Astrocyte (in vitro differentiated cells and primary cell): ENCODE data around the gene IFRD2. TPM values are rescaled to one million over a fixed set of nuclear protein-coding genes. Genes with fewer than 3 reads are reported as not detected.
"Not testable (repeated sequence)": the region's sequence is repeated elsewhere in the genome, so short reads cannot be mapped to it uniquely, and the experiment has no call there.

Experiments
- DNase-seq: peaks from one replicate; pipeline ENCODE4 v3.0.0-alpha.2; 2010; ENCODE audit warnings: low read depth
- FAIRE-seq: peaks from 2 replicates; lab custom pipeline; 2011; peaks lifted over from hg19 to GRCh38; lab: Jason Lieb, UNC
- H2AFZ ChIP-seq: 2 replicates; pipeline ENCODE4 v1.6.0; 2012; ENCODE audit warnings: low read depth, low read length, inconsistent platforms
- H3K27ac ChIP-seq: 2 replicates; pipeline ENCODE4 v1.5.1; 2011; ENCODE audit warnings: low read depth, low read length, inconsistent platforms
- H3K27me3 ChIP-seq: 2 replicates; pipeline ENCODE4 v1.6.0; 2011; ENCODE audit warnings: low read length, inconsistent platforms; ENCODE audit not compliant: insufficient read depth
- H3K36me3 ChIP-seq: 2 replicates; pipeline ENCODE4 v1.5.1; 2011; ENCODE audit warnings: low read length, inconsistent platforms; ENCODE audit not compliant: insufficient read depth
- H3K4me1 ChIP-seq: 2 replicates; pipeline ENCODE4 v1.5.1; 2011; ENCODE audit warnings: low read length, inconsistent platforms; ENCODE audit not compliant: insufficient read depth
- H3K4me2 ChIP-seq: 2 replicates; pipeline ENCODE4 v1.6.0; 2012; ENCODE audit warnings: low read length, inconsistent platforms
- H3K4me3 ChIP-seq: 2 replicates; pipeline ENCODE4 v1.5.1; 2011; ENCODE audit warnings: low read depth, mild to moderate bottlenecking, low read length, inconsistent platforms; ENCODE audit not compliant: insufficient read depth
- H3K79me2 ChIP-seq: 2 replicates; pipeline ENCODE4 v1.6.0; 2012; ENCODE audit warnings: mild to moderate bottlenecking, low read length, inconsistent platforms; ENCODE audit not compliant: insufficient read depth
- H3K9ac ChIP-seq: 2 replicates; pipeline ENCODE4 v1.6.0; 2012; ENCODE audit warnings: mild to moderate bottlenecking, low read length, inconsistent platforms
- H3K9me3 ChIP-seq: 2 replicates; pipeline ENCODE4 v1.5.1; 2012; ENCODE audit warnings: low read depth, mild to moderate bottlenecking, low read length, inconsistent platforms; ENCODE audit not compliant: insufficient read depth
- H4K20me1 ChIP-seq: 2 replicates; pipeline ENCODE4 v1.6.0; 2012; ENCODE audit warnings: low read length, inconsistent platforms; ENCODE audit not compliant: insufficient read depth
- H3K27ac Mint-ChIP-seq: one replicate; pipeline ENCODE4 v1.8.0; 2021; ENCODE audit warnings: mild to moderate bottlenecking, mixed read lengths; ENCODE audit not compliant: unreplicated experiment
- H3K27me3 Mint-ChIP-seq: one replicate; pipeline ENCODE4 v1.8.0; 2021; ENCODE audit warnings: low read depth, mixed read lengths; ENCODE audit not compliant: unreplicated experiment
- H3K36me3 Mint-ChIP-seq: one replicate; pipeline ENCODE4 v1.8.0; 2021; ENCODE audit warnings: low read depth, mixed read lengths; ENCODE audit not compliant: unreplicated experiment
- H3K4me1 Mint-ChIP-seq: one replicate; pipeline ENCODE4 v1.8.0; 2021; ENCODE audit warnings: low read depth, mixed read lengths; ENCODE audit not compliant: unreplicated experiment
- H3K4me3 Mint-ChIP-seq: one replicate; pipeline ENCODE4 v1.8.0; 2021; ENCODE audit warnings: mild to moderate bottlenecking, moderate library complexity, mixed read lengths; ENCODE audit not compliant: unreplicated experiment
- H3K9me3 Mint-ChIP-seq: one replicate; pipeline ENCODE4 v1.8.0; 2021; ENCODE audit warnings: mild to moderate bottlenecking, mixed read lengths; ENCODE audit not compliant: unreplicated experiment
- CTCF ChIP-seq: IDR thresholded peaks from 2 replicates; pipeline ENCODE4 v1.5.1; 2011; ENCODE audit warnings: low read depth, mild to moderate bottlenecking, inconsistent platforms, low read length, moderate library complexity; ENCODE audit not compliant: insufficient read depth
- EZH2 ChIP-seq: IDR thresholded peaks from 2 replicates; pipeline ENCODE4 v1.6.1; 2012; ENCODE audit warnings: mild to moderate bottlenecking, low read length, inconsistent platforms; ENCODE audit not compliant: insufficient read depth
- total RNA-seq: library from RNA; stranded (reverse); gene quantifications from 2 replicates; pipeline ENCODE4 v1.2.1, GENCODE V29; 2021

The IFRD2 gene
- total RNA-seq, 1 donor from 2014 or later: 66.8 TPM

GRCh38 chr3:50263478-50264382 lies 28.5 kb downstream of the IFRD2 start:
- peak overlapping the region; percentile 34 for H3K9ac ChIP-seq
- no peaks in the 10 kb centered on the region for H3K9me3 ChIP-seq
- peaks cover 23% of the 10 kb centered on the region for H3K4me1 Mint-ChIP-seq
- peaks cover 40% of the 10 kb centered on the region for H3K4me1 ChIP-seq
- no peaks in the 10 kb centered on the region for H3K36me3 Mint-ChIP-seq
- no peak overlapping the region for H2AFZ ChIP-seq
- H3K36me3 ChIP-seq: peaks cover 3% of the 10 kb centered on the region
- H4K20me1 ChIP-seq: no peaks in the 10 kb centered on the region
- peaks cover 2% of the 10 kb centered on the region for H3K27me3 Mint-ChIP-seq
- no peak overlapping the region for H3K4me3 ChIP-seq
- peak overlapping the region; percentile 67 for H3K4me2 ChIP-seq
- no peaks in the 10 kb centered on the region for H3K27me3 ChIP-seq
- TF ChIP-seq EZH2 (no peak), CTCF (no peak)
- H3K9me3 Mint-ChIP-seq: no peaks in the 10 kb centered on the region
- H3K79me2 ChIP-seq: no peaks in the 10 kb centered on the region
- H3K27ac Mint-ChIP-seq: peak overlapping the region; percentile 20
- FAIRE-seq (no peak), DNase-seq (no peak)
- H3K27ac ChIP-seq: peak overlapping the region; percentile 59
- H3K4me3 Mint-ChIP-seq: no peak overlapping the region

GRCh38 chr3:50262778-50263177 lies 29.5 kb downstream of the IFRD2 start:
- no peaks in the 10 kb centered on the region for H3K79me2 ChIP-seq
- Mint-ChIP-seq H3K9me3 (no peaks in the 10 kb centered on the region), H3K27ac (no peak overlapping the region), H3K4me1 (peaks cover 24% of the 10 kb centered on the region), H3K4me3 (no peak overlapping the region), H3K27me3 (no peaks in the 10 kb centered on the region), H3K36me3 (peaks cover 5% of the 10 kb centered on the region)
- H3K4me2 ChIP-seq: no peak overlapping the region
- H4K20me1 ChIP-seq: no peaks in the 10 kb centered on the region
- no peak for FAIRE-seq
- no peak overlapping the region for H3K4me3 ChIP-seq
- DNase-seq: no peak
- no peak overlapping the region for H2AFZ ChIP-seq
- H3K27me3 ChIP-seq: no peaks in the 10 kb centered on the region
- no peak overlapping the region for H3K27ac ChIP-seq
- no peaks in the 10 kb centered on the region for H3K9me3 ChIP-seq
- H3K36me3 ChIP-seq: peaks cover 7% of the 10 kb centered on the region
- H3K9ac ChIP-seq: no peak overlapping the region
- H3K4me1 ChIP-seq: peaks cover 39% of the 10 kb centered on the region
- TF ChIP-seq CTCF (no peak), EZH2 (no peak)

GRCh38 chr3:50262200-50262599 lies 30.0 kb downstream of the IFRD2 start:
- not testable (repeated sequence) for H3K27me3 Mint-ChIP-seq, H3K79me2 ChIP-seq, H3K4me3 ChIP-seq, H3K9me3 ChIP-seq, H3K9me3 Mint-ChIP-seq, FAIRE-seq, H3K4me2 ChIP-seq, H3K36me3 Mint-ChIP-seq, H3K36me3 ChIP-seq, H2AFZ ChIP-seq, H3K27ac ChIP-seq, DNase-seq, H3K27me3 ChIP-seq, H3K4me3 Mint-ChIP-seq, H3K9ac ChIP-seq, H4K20me1 ChIP-seq
- H3K4me1 ChIP-seq: peaks cover 38% of the 10 kb centered on the region
- peak overlapping the region; percentile 41 for H3K27ac Mint-ChIP-seq
- peaks cover 25% of the 10 kb centered on the region for H3K4me1 Mint-ChIP-seq
